Fibroblast of skin of right quadriceps (primary cell): Measurements from ENCODE around the gene BRF1.

Experiments used
- DNase-seq: peaks from one replicate; pipeline ENCODE4 v3.0.0-alpha.2; 2013

Gene BRF1

DNA sequence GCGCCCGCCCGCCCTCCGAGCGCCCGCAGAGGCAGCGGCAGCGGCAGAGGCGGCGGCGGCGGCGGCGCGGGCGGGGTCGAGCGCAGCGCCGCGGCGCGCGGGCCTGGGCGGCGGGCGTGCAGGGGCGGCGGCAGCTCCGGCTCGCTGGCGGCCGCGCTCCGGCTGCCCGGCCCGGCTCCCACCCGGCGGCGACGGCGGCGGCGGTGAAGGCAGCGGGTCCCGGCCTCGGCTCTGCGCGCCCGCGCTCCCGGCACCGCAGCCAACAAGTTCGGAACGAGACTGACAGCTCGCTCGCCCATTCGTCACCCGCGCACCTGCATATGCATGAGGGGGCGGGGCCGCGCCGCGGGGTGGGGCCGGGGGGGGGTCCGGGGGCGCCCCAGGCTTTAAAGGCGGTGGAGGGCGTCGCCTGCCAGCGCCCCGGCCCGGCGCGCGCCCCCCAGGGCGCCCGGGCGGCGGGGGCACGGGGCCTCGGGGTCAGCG lies 132.3 kb downstream of the BRF1 start, which contains the start of gene JAG2:
JAG2 (minus strand) TSS at position 281 of the 483 bp plus-strand sequence. CDS start 356 bp downstream, outside the sequence.
- DNase-seq, result no peak

DNA sequence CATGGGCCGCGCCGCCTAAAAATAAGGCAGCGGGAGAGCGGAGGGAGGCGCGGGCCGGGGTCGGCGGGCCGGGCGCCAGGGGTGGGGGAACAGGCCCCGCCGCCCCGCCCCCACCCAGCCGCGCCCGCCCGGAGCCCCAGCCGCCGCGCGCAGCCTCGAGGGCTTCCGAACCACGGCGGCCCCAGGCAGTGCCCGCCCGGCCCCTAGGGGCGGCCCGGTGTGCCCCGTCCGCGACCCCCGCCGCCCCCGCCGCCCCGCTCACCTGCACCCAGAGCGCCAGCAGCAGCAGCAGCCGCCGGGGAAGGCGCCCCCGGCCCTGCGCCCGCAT lies 132.7 kb downstream of the BRF1 start:
- DNase-seq, result no peak

DNA sequence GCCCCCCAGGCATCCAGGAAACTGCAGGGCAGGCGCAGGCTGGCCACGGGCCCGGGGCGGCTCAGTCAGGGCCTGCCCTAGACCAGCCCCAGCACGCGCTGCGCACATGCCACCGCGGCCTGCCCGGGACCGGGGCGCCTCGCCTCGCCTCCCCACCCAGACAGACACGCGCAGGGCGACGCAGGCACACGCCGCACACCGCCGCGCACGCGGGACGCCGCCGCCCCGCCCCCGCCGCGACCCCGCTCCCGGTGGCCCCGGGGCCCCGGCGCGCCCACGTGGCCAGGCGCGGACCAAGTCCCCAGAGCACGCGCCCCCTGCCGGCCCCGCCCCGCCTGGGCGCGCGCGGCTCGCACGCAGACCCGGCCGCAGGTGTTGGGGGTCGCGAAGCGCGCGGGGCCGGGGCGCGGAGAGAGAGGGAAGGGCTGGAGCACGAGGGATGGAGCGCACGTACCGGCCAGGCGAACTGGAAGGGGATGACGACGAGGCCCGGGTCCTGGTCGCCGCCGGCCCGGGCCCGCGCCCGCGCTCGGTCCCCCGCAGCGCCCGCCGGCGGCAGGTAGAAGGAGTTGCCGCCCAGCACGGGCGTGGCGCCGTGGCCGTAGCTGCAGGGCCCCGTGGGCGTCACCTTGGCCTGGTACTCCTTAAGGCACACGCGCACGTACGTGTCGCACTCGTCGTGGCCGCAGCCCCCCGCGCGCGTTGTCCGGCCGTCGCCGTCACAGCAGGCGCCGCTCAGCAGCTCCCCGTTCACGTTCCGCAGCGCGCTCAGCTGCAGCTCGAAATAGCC lies 133.3 kb downstream of the BRF1 start:
- no peak for DNase-seq

DNA sequence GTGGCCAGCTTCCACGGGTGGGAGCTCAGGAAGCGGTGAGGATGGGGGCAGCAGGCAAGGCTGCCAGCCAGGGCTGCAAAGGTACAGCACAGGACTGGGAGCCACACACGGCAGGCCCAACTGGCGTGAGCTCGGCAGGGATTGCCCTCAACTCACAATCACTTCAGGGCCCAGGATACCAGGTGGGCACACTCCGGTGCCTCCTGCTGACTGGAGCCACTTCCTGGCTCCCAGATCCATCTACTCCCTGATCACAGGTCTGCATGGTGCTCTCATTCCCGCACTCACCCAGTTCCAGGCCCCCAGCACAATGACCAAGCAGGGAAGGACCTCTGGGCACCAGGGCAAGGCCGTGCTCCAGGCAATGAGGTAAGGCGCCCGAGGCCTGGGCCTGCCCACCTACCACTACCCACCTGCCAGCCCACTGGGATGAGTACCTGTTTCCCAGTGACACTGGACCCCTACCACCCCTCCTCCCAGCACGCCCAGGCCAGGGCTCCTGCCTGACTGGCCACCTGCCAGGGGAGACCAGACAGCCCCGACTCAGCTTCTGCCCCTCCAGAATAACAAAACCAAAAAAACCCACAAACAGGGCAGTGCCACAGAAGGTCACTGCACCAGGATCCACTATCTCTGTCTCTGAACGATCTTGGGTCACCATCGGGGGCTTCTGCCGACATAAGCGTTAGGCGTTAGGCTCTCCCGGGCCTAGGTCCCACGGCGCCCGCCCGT lies 134.1 kb downstream of the BRF1 start:
- DNase-seq, result no peak

DNA sequence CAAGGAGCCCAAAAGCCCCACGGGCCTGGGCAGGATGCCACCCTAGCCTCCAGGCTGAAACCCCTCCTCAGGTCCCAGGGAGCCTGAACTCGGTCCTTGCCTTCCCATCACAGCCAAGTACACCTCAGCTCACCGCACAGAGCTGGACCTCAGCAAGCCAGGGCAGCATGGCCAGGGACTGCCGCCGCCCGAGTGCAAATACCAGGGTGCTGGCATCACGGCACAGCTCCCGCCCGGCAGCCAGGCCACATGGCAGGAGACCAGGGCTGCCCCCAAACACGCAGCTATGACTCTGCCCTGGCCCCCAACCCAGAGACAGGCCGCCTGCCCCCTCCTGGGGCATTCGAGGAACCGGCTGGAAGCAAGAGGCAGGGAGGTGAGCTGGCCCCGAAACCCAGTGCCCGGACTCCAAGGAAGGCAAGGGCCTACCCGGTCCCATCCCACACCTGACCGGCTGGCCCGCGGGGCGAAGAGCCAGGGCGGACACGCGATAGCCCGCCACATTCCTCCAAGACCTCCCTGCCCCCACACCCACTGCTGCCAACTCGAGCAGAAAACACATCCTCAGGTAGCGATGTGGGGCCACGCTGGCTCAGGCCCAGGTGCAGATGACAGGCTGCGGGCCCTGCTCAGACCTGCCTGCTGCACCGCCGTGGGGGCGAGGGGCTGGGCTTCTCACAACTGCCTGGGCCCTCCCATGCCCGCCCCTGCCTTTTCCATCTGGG lies 134.9 kb downstream of the BRF1 start:
- no peak for DNase-seq

DNA sequence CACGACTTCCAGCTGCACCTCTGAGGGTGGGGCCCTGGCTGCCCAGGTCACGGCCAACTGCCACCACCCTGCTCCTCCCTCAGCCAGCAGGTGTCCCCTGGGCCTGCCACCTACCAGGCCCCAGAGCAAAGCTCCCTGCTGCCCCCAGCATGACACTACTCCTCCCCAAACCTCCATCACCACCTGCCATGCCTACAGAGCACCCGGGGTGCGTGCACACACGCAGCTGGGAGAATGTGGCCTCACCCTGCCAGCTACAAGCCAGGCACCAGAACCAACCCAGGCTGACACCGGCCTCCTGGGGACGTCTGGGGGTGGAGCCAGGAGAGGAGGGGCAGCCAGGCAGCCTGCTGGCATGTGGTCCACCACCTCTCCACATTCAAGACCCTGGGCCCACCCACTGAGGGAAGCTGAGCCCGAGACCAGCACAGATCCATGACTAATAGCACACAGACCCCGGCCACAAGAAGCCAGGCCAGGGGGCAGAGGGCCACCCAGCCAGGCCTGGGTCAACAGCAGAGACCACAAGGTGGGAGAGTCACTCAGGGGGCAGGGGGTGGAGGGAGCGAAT lies 135.6 kb downstream of the BRF1 start:
- no peak for DNase-seq

DNA sequence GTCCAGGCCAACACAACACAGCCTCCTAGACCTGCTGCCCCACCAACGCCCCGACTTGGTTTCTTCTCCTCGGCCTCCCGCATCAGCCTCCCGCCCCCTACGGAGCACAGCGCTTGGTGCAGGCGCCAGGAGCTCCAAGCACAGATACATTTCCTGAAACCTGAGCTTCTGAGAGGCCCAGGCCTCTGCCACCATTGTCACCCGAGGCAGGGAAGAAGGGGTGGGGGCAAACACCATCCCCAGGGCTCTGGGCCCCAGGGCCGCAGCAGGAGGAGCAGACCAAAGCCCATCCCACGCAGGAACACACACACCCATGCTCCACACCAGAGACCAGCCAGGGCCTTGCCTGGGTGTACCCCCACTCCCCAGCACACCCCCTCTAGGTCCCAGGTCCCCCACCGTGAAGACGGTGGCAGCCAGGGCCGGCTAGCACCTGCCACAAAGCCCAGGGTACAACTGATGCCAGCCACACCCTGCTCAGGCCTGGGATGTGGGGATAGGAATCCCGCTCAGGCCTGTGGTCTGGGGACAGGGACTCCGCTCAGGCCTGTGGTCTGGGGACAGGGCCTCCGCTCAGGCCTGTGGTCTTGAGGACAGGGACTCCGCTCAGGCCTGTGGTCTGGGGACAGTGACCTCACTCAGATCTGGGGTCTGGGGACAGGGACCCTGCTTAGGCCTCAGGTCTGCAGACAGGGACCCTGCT lies 137.6 kb downstream of the BRF1 start:
- no peak for DNase-seq

DNA sequence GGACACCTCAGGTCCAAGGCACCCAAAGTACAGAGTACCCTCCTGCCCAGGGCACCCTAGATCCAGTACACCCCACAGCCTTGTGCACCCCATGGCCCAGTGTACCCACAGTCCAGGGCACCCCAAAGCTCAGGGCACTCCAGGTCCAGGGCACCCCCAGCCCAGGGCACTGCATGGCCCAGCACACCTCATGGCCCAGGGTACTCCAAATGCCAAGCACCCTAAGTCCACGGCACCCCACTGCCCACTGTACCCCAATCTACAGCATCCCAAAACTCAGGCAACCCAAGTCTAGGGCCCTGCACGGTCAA lies 138.2 kb downstream of the BRF1 start:
- DNase-seq, result no peak

DNA sequence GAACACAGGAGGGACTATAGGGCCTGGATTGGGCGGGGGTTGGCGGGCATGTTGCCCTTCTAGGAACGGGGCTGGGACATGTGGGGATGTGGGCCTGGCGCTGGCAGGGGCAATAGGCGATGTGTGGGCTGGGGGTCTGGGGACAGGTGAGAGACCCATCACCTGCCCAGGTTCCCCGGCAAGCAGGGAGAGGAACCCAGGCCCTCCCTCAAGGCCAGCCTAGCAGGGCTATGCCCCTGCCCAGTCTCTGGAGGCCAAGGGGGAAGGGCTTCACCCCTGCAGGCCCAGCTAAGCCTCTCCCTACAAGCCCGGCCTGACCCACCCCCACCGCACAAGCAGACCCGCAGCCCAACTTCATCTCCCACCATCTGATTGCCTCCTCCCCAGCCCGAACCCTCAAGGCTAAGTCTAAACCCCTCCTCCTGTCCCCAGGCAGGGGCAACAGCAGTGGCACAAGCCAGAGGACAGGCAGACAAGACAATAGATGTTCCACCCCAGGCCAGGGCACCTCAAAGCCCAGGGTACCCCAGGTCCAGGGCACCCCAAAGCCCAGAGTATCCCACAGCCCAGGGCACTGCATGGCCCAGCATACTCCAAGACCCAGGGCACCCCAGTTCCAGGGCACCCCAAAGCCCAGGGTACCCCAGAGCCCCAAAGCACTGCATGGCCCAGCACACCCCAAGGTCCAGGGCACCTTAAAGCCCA lies 138.7 kb downstream of the BRF1 start:
- peak; percentile 21 for DNase-seq

DNA sequence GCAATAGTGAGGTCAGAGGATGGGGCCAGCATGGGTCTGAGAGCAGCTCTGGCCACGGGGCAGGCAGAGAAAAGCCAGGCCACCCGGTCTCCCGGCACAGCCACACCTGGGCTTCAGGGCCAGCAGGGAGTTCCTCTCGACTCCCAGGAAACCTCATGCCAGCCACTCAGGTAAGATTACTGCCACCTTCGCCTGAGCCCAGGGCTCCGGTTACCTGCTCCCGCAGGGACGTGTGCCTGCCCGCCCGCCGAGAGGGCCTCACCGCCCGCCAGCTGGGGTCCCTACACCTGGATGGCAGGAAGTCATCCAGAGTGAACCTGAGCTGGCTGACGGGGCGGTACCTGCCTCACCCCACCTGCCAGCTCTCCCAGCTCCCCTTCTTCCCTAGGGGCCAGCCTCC lies 139.5 kb downstream of the BRF1 start:
- DNase-seq, result no peak

DNA sequence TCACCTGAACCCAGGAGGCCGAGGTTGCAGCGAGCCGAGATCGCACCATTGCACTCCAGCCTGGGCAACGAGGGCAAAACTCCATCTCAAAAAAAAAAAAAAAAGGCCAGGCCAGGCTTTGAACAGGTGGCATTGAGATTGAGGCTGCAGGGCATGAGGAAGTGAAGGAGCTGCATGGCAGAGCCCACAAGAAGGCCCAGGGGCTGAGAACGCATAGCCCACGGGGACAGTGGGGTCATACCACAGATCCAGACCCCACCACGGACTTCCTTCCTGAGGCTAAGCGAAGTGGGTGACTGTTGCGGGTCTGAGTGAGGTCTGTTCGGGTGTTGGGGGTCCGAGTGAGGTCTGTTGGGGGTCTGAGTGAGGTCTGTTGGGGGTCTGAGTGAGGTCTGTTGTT lies 140.0 kb downstream of the BRF1 start:
- DNase-seq, result no peak

DNA sequence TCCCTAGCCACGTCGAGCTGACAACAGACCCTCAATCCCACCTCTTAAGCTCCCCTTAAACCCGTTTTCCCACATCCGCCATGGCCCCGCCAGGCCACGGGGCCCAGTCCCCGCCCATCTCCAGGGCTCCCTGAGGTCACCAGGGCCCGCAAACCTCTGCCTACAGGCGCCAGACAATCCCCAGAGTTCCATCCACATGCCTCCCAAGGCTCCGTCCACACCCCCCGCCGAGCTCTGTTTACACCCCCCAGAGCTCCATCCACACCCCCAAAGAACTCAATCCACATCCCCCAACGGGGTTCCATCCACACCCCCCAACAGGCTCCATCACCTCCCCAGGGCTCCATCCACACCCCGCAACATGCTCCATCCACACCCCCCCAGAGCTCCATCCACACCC lies 141.5 kb downstream of the BRF1 start:
- no peak for DNase-seq
